Hepatocyte (in vitro differentiated cells): ENCODE results near the gene CATSPER4. TPM values are rescaled to one million over a fixed set of nuclear protein-coding genes. Genes with fewer than 3 reads are reported as not detected.

Source experiments
- DNase-seq: peaks from one replicate; pipeline ENCODE4 v3.0.0-alpha.2; 2016; ENCODE audit warnings: low spot score
- H2AFZ ChIP-seq: fragments of 200-600 bp; sonication (generic); 2 replicates; pipeline ENCODE4 v1.6.0; 2016; ENCODE audit warnings: antibody characterized with exemption, mild to moderate bottlenecking
- H3K27ac ChIP-seq: fragments of 200-600 bp; sonication (generic); 2 replicates; pipeline ENCODE4 v1.5.1; 2016; ENCODE audit warnings: mild to moderate bottlenecking
- H3K27me3 ChIP-seq: fragments of 200-600 bp; sonication (generic); 2 replicates; pipeline ENCODE4 v1.6.1; 2016
- H3K36me3 ChIP-seq: fragments of 200-600 bp; sonication (generic); replicated peaks from 2 replicates; pipeline ENCODE4 v1.5.1; 2016; ENCODE audit warnings: low read depth; ENCODE audit not compliant: insufficient read depth
- H3K4me1 ChIP-seq: fragments of 200-600 bp; sonication (generic); 2 replicates; pipeline ENCODE4 v1.5.1; 2016; ENCODE audit warnings: mild to moderate bottlenecking, moderate library complexity; ENCODE audit not compliant: insufficient read depth
- H3K4me2 ChIP-seq: fragments of 200-600 bp; sonication (generic); 2 replicates; pipeline ENCODE4 v1.6.0; 2016
- H3K4me3 ChIP-seq: fragments of 200-600 bp; sonication (generic); 2 replicates; pipeline ENCODE4 v1.5.1; 2016; ENCODE audit warnings: mild to moderate bottlenecking
- H3K79me2 ChIP-seq: fragments of 200-600 bp; sonication (generic); 2 replicates; pipeline ENCODE4 v1.6.0; 2017; ENCODE audit warnings: mild to moderate bottlenecking
- H3K9me2 ChIP-seq: fragments of 200-600 bp; sonication (generic); replicated peaks from 2 replicates; pipeline ENCODE4 v1.6.0; 2017; ENCODE audit warnings: mild to moderate bottlenecking; ENCODE audit not compliant: insufficient read depth
- H3K9me3 ChIP-seq: fragments of 200-600 bp; sonication (generic); 2 replicates; pipeline ENCODE4 v1.5.1; 2016; ENCODE audit warnings: low read depth, mild to moderate bottlenecking
- H4K20me1 ChIP-seq: fragments of 200-600 bp; sonication (generic); 2 replicates; pipeline ENCODE4 v1.6.0; 2016; ENCODE audit warnings: mild to moderate bottlenecking; ENCODE audit not compliant: insufficient read depth, poor library complexity, severe bottlenecking
- EZH2 ChIP-seq: fragments of 200-600 bp; sonication (generic); IDR thresholded peaks from 2 replicates; pipeline ENCODE4 v1.6.1; 2016; ENCODE audit warnings: antibody characterized with exemption, mild to moderate bottlenecking, borderline replicate concordance
- EZH2phosphoT487 ChIP-seq: fragments of 200-600 bp; sonication (generic); IDR thresholded peaks from one replicate; pipeline ENCODE4 v1.6.1; 2018; ENCODE audit warnings: antibody characterized with exemption, mild to moderate bottlenecking, low read depth, moderate library complexity; ENCODE audit not compliant: unreplicated experiment, severe bottlenecking
- WGBS: methylation state at CpG from one replicate; pipeline ENCODE4 v1.1.6; 2016; ENCODE audit warnings: low lambda C conversion rate; ENCODE audit errors: missing lambda C conversion rate; 5-methylcytosine and 5-hydroxymethylcytosine counted together
- polyA plus RNA-seq: library from polyadenylated mRNA; unstranded; fragments of >200 nt; fragmentation: Nextera tagmentation; extraction: Ambion mirVana; gene quantifications from 2 replicates; pipeline ENCODE4 v1.2.1, GENCODE V29; 2016
- total RNA-seq: library from RNA; depleted of rRNA; stranded (reverse); fragments of >200 nt; gene quantifications from 2 replicates; pipeline ENCODE4 v1.2.3, GENCODE V29; 2014
- TF ChIP-seq, protein P1 (sequence below): fragments of 200-600 bp; sonication (generic); IDR thresholded peaks from 2 replicates; pipeline ENCODE4 v1.5.1; 2016; ENCODE audit warnings: antibody characterized with exemption, mild to moderate bottlenecking; ENCODE audit not compliant: poor library complexity

CATSPER4 gene
- total and polyA plus RNA-seq, 2 experiments from 2014 or later, result 0.07 TPM; not detected in 1

DNA sequence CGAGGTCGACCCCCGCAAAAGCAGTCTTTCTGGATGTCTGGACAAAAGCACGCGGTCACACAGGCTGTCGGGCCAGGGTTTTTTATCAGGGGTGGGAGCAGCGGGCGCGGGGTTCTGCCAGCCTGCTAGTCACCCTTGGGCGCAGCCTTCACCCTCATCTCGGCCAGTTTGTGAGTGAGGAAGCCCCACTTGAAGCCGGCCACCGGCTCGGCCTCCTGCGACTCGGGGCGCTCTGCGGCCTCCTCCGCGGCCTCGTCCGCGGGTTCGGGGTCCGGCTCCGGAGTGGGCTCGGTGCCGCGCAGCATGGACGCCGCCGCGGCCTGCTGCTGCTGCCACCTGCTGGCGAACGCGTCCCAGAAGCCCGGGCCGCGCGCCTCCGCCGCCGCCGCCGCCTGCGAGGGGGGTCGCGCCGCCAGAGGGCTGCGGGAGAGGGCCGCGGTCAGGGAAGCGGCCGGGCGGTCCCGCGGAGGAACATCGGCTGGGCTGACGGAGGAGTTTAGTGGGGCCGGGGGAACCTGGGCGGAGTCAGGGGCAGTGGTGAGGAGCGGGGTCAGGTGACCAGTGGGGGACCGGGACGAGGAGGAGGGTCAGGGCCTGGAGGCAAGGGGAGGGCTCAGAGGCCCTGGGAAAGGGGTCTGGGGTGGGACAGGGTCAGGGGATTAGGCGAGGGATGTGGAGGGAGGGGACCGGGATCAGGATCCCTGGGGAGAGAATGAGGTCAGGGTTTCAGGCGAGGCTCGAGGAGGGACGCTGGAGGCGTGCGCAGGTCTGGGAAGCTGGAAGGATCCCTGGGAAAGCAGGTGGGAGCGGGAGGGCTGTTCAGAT lies 26.2 kb upstream of the CATSPER4 start:
- no peak for TF ChIP-seq EZH2phosphoT487
- TF ChIP-seq EZH2, result no peak
- TF ChIP-seq, protein P1, sequence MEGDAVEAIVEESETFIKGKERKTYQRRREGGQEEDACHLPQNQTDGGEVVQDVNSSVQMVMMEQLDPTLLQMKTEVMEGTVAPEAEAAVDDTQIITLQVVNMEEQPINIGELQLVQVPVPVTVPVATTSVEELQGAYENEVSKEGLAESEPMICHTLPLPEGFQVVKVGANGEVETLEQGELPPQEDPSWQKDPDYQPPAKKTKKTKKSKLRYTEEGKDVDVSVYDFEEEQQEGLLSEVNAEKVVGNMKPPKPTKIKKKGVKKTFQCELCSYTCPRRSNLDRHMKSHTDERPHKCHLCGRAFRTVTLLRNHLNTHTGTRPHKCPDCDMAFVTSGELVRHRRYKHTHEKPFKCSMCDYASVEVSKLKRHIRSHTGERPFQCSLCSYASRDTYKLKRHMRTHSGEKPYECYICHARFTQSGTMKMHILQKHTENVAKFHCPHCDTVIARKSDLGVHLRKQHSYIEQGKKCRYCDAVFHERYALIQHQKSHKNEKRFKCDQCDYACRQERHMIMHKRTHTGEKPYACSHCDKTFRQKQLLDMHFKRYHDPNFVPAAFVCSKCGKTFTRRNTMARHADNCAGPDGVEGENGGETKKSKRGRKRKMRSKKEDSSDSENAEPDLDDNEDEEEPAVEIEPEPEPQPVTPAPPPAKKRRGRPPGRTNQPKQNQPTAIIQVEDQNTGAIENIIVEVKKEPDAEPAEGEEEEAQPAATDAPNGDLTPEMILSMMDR, result peak; percentile 59
- Histone ChIP-seq H3K4me2 (peak overlapping the region; percentile 93), H3K27ac (no peak overlapping the region), H3K27me3 (peaks cover 12% of the 10 kb centered on the region), H4K20me1 (no peaks in the 10 kb centered on the region), H3K36me3 (no peaks in the 10 kb centered on the region), H3K4me3 (peak overlapping the region; percentile 36), H3K9me2 (no peaks in the 10 kb centered on the region), H3K4me1 (peaks cover 20% of the 10 kb centered on the region), H3K9me3 (no peaks in the 10 kb centered on the region), H3K79me2 (no peaks in the 10 kb centered on the region), H2AFZ (peak overlapping the region; percentile 78)
- WGBS, result 9% methylated on average over 59 of the region's 72 CpGs
- DNase-seq, result peak; percentile 79

DNA sequence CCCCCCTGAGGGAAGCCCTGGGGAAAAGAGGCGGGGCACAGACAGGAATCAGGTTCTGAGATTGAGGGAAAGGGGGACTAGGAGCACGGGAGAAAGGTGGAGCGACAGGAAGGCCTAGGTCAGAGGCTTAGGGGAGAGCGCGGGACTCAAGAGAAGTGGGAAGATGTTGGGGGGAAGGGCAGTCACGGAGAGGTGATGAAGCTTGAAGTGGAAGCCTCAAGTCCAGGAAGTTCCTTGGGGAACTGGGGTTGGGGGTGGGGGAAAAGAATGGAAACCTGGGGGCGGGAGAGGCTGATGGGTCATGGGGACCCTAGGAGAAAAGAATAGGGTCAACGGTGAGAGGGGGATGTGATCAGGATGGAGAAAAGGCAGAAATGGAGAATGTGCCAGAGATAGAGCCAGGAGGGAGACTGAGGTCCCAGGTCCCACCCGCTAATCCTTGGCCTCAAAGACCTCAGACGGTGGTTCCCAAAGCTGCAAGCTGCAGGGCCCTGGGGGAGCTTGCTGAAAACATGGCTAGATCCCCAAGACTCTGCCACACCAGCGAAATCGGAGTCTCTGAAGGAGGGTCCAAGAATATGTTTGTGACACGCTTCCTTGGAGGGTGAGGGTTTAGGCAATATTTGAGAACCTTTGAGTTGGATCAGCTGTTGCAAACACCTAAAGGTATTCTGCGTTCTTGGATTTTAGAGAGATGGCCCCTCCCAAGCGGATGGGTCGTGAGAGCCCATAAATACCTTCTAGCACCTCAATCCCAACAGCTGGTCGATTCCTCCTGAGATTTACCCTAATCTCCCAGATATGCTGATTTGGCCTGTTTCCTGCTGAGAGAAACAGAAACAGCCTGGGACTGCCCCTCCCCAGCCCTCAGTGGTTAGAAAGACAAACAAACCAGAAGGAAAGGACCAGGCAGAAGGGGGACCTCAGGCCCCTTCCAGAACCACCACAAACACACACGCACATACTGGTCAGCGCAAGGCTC lies 25.2 kb upstream of the CATSPER4 start:
- Histone ChIP-seq H4K20me1 (no peaks in the 10 kb centered on the region), H3K36me3 (no peaks in the 10 kb centered on the region), H3K9me2 (no peaks in the 10 kb centered on the region), H3K27me3 (peaks cover 11% of the 10 kb centered on the region), H3K4me3 (no peak overlapping the region), H2AFZ (peak overlapping the region; percentile 78), H3K4me1 (peaks cover 20% of the 10 kb centered on the region), H3K9me3 (no peaks in the 10 kb centered on the region), H3K4me2 (peak overlapping the region; percentile 93), H3K27ac (no peak overlapping the region), H3K79me2 (no peaks in the 10 kb centered on the region)
- no peak for DNase-seq
- 54% methylated on average over 17 of the region's 19 CpGs for WGBS
- TF ChIP-seq EZH2 (no peak), EZH2phosphoT487 (no peak)
- TF ChIP-seq, protein P1, result no peak

DNA sequence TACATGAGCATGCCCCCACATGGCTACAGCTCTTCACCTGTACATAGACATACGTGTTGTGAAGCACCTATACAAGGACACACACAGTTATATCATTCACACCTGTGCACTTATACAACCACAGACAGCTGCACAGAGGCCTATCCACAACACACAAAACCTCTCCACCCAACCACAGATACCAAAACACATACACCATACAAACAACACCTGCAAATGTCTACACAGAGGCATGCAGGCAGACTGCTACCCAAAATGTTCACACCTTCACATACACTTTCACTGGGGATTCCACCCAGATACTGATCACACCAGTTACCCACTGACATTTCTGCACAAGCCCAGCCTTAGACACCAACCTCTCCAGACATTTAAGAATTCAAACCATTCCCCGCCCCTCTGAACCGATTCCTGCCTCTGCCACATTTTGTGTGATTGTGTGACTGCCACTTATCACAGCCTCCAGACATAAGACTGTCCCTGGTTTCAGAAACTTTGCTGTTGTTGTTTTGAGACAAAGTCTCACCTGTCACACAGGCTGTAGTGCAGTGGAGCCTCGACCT lies 23.6 kb upstream of the CATSPER4 start:
- no peak overlapping the region for H3K27ac ChIP-seq
- no peaks in the 10 kb centered on the region for H3K9me2 ChIP-seq
- H3K9me3 ChIP-seq, result no peaks in the 10 kb centered on the region
- 89% methylated on average over 4 of the region's 4 CpGs for WGBS
- peaks cover 12% of the 10 kb centered on the region for H3K79me2 ChIP-seq
- no peak overlapping the region for H3K4me3 ChIP-seq
- no peak overlapping the region for H2AFZ ChIP-seq
- H3K4me2 ChIP-seq, result no peak overlapping the region
- DNase-seq, result no peak
- H3K4me1 ChIP-seq, result peaks cover 19% of the 10 kb centered on the region
- no peaks in the 10 kb centered on the region for H3K36me3 ChIP-seq
- H3K27me3 ChIP-seq, result peaks cover 7% of the 10 kb centered on the region
- no peak for TF ChIP-seq EZH2
- no peaks in the 10 kb centered on the region for H4K20me1 ChIP-seq
